Nasal cavity respiratory epithelium epithelial cell of viscerocranial mucosa (primary cell): ENCODE data around the gene FOXP1. TPM values are rescaled to one million over a fixed set of nuclear protein-coding genes. Genes with fewer than 3 reads are reported as not detected.

Source experiments
- total RNA-seq: library from RNA; depleted of rRNA; stranded (reverse); fragments of >200 nt; gene quantifications from 2 replicates; pipeline ENCODE4 v1.2.3, GENCODE V29; 2014

Gene FOXP1
- 35.2 and 35.6 TPM in 2 replicates for total RNA-seq

GRCh38 chr3:71583566-71584393 is at the start of gene FOXP1:
FOXP1 (minus strand) TSS chr3:71583728; CDS start chr3:71198381, 385,347 bp downstream.

Other genes with a start within 250 kb of the FOXP1 start
- 2.4 and 5.1 TPM in 2 replicates for gene EIF4E3, start 141.7 kb upstream of the FOXP1 start, total RNA-seq
- under 0.01 and 1.6 TPM in 2 replicates for gene GPR27, start 170.1 kb upstream of the FOXP1 start, total RNA-seq
- gene PROK2, start 201.4 kb upstream of the FOXP1 start, total RNA-seq, result not detected in 2 replicates